ENCODE results near the gene INTS13.
"Not testable (repeated sequence)": the region's sequence is repeated elsewhere in the genome, so short reads cannot be mapped to it uniquely, and the experiment has no call there.

The INTS13 gene

GRCh38 chr12:26867080-26867479, 70.7 kb downstream of the INTS13 start:
- Mint-ChIP-seq H3K4me3 (no peak overlapping the region), H3K4me1 (peaks cover 10% of the 10 kb centered on the region), H3K27ac (no peak overlapping the region), H3K9me3 (peaks cover 3% of the 10 kb centered on the region), H3K36me3 (ENCODE audit: low read depth) (no peaks in the 10 kb centered on the region), H3K27me3 (ENCODE audit: low read depth) (no peaks in the 10 kb centered on the region)
- no peak for TF ChIP-seq CTCF (IDR thresholded peaks at IDR 0.05; ENCODE audit: unreplicated experiment in 3 of 3)

GRCh38 chr12:26863515-26863914, 74.3 kb downstream of the INTS13 start:
- Mint-ChIP-seq H3K4me1 (no peaks in the 10 kb centered on the region), H3K36me3 (ENCODE audit: low read depth) (no peaks in the 10 kb centered on the region), H3K9me3 (peaks cover 3% of the 10 kb centered on the region), H3K27me3 (ENCODE audit: low read depth) (no peaks in the 10 kb centered on the region), H3K4me3 (no peak overlapping the region), H3K27ac (no peak overlapping the region)
- peak in 1 of 3 experiments; percentile 12 for TF ChIP-seq CTCF (IDR thresholded peaks at IDR 0.05; ENCODE audit: unreplicated experiment in 3 of 3)

- H3K4me1 Mint-ChIP-seq; H3K27me3 Mint-ChIP-seq (ENCODE audit: low read depth); H3K4me3 Mint-ChIP-seq; H3K27ac Mint-ChIP-seq; H3K36me3 Mint-ChIP-seq (ENCODE audit: low read depth); H3K9me3 Mint-ChIP-seq: not testable (repeated sequence)
These were observed 75.0 kb downstream of the INTS13 start for GRCh38 chr12:26862787-26863186.

GRCh38 chr12:26861690-26862089, 76.1 kb downstream of the INTS13 start:
- no peaks in the 10 kb centered on the region for H3K36me3 Mint-ChIP-seq (ENCODE audit: low read depth)
- no peak overlapping the region for H3K27ac Mint-ChIP-seq
- TF ChIP-seq CTCF (IDR thresholded peaks at IDR 0.05; ENCODE audit: unreplicated experiment in 3 of 3), result no peak
- H3K9me3 Mint-ChIP-seq, result peaks cover 3% of the 10 kb centered on the region
- no peaks in the 10 kb centered on the region for H3K4me1 Mint-ChIP-seq
- no peaks in the 10 kb centered on the region for H3K27me3 Mint-ChIP-seq (ENCODE audit: low read depth)
- no peak overlapping the region for H3K4me3 Mint-ChIP-seq

- H3K27me3 Mint-ChIP-seq (ENCODE audit: low read depth), result no peaks in the 10 kb centered on the region
- H3K9me3 Mint-ChIP-seq, result no peaks in the 10 kb centered on the region
- H3K4me3 Mint-ChIP-seq, result no peak overlapping the region
- no peak for TF ChIP-seq CTCF (IDR thresholded peaks at IDR 0.05; ENCODE audit: unreplicated experiment in 3 of 3)
- H3K27ac Mint-ChIP-seq, result no peak overlapping the region
- H3K36me3 Mint-ChIP-seq (ENCODE audit: low read depth), result no peaks in the 10 kb centered on the region
- no peaks in the 10 kb centered on the region for H3K4me1 Mint-ChIP-seq
These were observed 80.2 kb downstream of the INTS13 start for GRCh38 chr12:26857465-26858176.

GRCh38 chr12:26855337-26855736, 82.4 kb downstream of the INTS13 start:
- H3K27me3 Mint-ChIP-seq (ENCODE audit: low read depth), result no peaks in the 10 kb centered on the region
- no peak for TF ChIP-seq CTCF (IDR thresholded peaks at IDR 0.05; ENCODE audit: unreplicated experiment in 3 of 3)
- no peak overlapping the region for H3K4me3 Mint-ChIP-seq
- H3K9me3 Mint-ChIP-seq, result no peaks in the 10 kb centered on the region
- no peaks in the 10 kb centered on the region for H3K4me1 Mint-ChIP-seq
- no peaks in the 10 kb centered on the region for H3K36me3 Mint-ChIP-seq (ENCODE audit: low read depth)
- H3K27ac Mint-ChIP-seq, result no peak overlapping the region
